MM.1S (cell line): ENCODE results near the gene SPATA31A6.
"Not testable (repeated sequence)": the region's sequence is repeated elsewhere in the genome, so short reads cannot be mapped to it uniquely, and the experiment has no call there.

Experiments used
- DNase-seq: peaks from one replicate; pipeline ENCODE4 v3.0.0-alpha.2; 2015
- H2AFZ ChIP-seq: fragments of 300-600 bp; sonication (generic); 2 replicates; pipeline ENCODE4 v1.6.0; 2016; ENCODE audit warnings: antibody characterized with exemption, low read length
- H3F3A ChIP-seq: fragments of 300-600 bp; sonication (generic); 2 replicates; pipeline ENCODE4 v1.6.1; 2016; ENCODE audit warnings: mild to moderate bottlenecking, antibody characterized with exemption, low read length, moderate library complexity, mixed read lengths; ENCODE audit not compliant: insufficient read depth
- H3K27ac ChIP-seq: fragments of 300-600 bp; sonication (generic); 2 replicates; pipeline ENCODE4 v1.5.1; 2016; ENCODE audit warnings: mild to moderate bottlenecking, low read length
- H3K27me3 ChIP-seq: fragments of 300-600 bp; sonication (generic); replicated peaks from 2 replicates; pipeline ENCODE4 v1.6.0; 2016; ENCODE audit warnings: low read length; ENCODE audit not compliant: insufficient read depth
- H3K36me3 ChIP-seq: fragments of 300-600 bp; sonication (generic); replicated peaks from 2 replicates; pipeline ENCODE4 v1.6.1; 2016; ENCODE audit warnings: mild to moderate bottlenecking, low read length, mixed read lengths; ENCODE audit not compliant: insufficient read depth
- H3K4me1 ChIP-seq: fragments of 300-600 bp; sonication (generic); 2 replicates; pipeline ENCODE4 v1.6.1; 2016; ENCODE audit warnings: low read length, mixed read lengths
- H3K4me2 ChIP-seq: fragments of 300-600 bp; sonication (generic); 2 replicates; pipeline ENCODE4 v1.6.0; 2016; ENCODE audit warnings: low read depth, low read length
- H3K4me3 ChIP-seq: fragments of 300-600 bp; sonication (generic); 2 replicates; pipeline ENCODE4 v1.5.1; 2016; ENCODE audit warnings: low read length, mixed read lengths
- H3K79me2 ChIP-seq: fragments of 300-600 bp; sonication (generic); 2 replicates; pipeline ENCODE4 v1.6.1; 2016; ENCODE audit warnings: mixed run types, low read length, mixed read lengths
- H3K9ac ChIP-seq: fragments of 300-600 bp; sonication (generic); 2 replicates; pipeline ENCODE4 v1.6.1; 2016; ENCODE audit warnings: low read length, mixed read lengths
- H3K9me2 ChIP-seq: fragments of 300-600 bp; sonication (generic); replicated peaks from 2 replicates; pipeline ENCODE4 v1.6.1; 2016; ENCODE audit warnings: mild to moderate bottlenecking, low read length, mixed read lengths; ENCODE audit not compliant: insufficient read depth
- H3K9me3 ChIP-seq: fragments of 300-600 bp; sonication (generic); replicated peaks from 2 replicates; pipeline ENCODE4 v1.6.1; 2016; ENCODE audit warnings: mild to moderate bottlenecking, low read length, mixed read lengths; ENCODE audit not compliant: insufficient read depth
- H4K20me1 ChIP-seq: fragments of 300-600 bp; sonication (generic); 2 replicates; pipeline ENCODE4 v1.6.1; 2016; ENCODE audit warnings: mild to moderate bottlenecking, low read length, moderate library complexity, mixed read lengths; ENCODE audit not compliant: insufficient read depth
- TF ChIP-seq, protein P1 (sequence below): fragments of 300-600 bp; sonication (generic); IDR thresholded peaks from 2 replicates; pipeline ENCODE4 v1.5.1; 2016; ENCODE audit warnings: antibody characterized with exemption, low read length, mixed read lengths

Gene SPATA31A6

GRCh38 chr9:42183359-42183758 lies at the start of gene SPATA31A6:
Gene SPATA31A6, plus strand, starts transcription at chr9:42183659. Its CDS starts 29 bp downstream, at chr9:42183688.
- not testable (repeated sequence) for H3K79me2 ChIP-seq, H3K4me1 ChIP-seq, H3K27me3 ChIP-seq, H3K9me3 ChIP-seq, H2AFZ ChIP-seq, H4K20me1 ChIP-seq, H3F3A ChIP-seq, H3K4me2 ChIP-seq, H3K4me3 ChIP-seq, H3K9ac ChIP-seq, H3K27ac ChIP-seq, H3K9me2 ChIP-seq, H3K36me3 ChIP-seq, DNase-seq

- not testable (repeated sequence) for H2AFZ ChIP-seq, H3K4me3 ChIP-seq, H3K36me3 ChIP-seq, H3K9ac ChIP-seq, H3K79me2 ChIP-seq, H3F3A ChIP-seq, H3K4me2 ChIP-seq, H3K9me2 ChIP-seq, H3K27ac ChIP-seq, H3K27me3 ChIP-seq, H4K20me1 ChIP-seq, H3K4me1 ChIP-seq, DNase-seq, H3K9me3 ChIP-seq
- TF ChIP-seq, protein P1, sequence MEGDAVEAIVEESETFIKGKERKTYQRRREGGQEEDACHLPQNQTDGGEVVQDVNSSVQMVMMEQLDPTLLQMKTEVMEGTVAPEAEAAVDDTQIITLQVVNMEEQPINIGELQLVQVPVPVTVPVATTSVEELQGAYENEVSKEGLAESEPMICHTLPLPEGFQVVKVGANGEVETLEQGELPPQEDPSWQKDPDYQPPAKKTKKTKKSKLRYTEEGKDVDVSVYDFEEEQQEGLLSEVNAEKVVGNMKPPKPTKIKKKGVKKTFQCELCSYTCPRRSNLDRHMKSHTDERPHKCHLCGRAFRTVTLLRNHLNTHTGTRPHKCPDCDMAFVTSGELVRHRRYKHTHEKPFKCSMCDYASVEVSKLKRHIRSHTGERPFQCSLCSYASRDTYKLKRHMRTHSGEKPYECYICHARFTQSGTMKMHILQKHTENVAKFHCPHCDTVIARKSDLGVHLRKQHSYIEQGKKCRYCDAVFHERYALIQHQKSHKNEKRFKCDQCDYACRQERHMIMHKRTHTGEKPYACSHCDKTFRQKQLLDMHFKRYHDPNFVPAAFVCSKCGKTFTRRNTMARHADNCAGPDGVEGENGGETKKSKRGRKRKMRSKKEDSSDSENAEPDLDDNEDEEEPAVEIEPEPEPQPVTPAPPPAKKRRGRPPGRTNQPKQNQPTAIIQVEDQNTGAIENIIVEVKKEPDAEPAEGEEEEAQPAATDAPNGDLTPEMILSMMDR = peak; percentile 25
Observed at GRCh38 chr9:42160299-42160698, 23.2 kb upstream of the SPATA31A6 start.

DNA sequence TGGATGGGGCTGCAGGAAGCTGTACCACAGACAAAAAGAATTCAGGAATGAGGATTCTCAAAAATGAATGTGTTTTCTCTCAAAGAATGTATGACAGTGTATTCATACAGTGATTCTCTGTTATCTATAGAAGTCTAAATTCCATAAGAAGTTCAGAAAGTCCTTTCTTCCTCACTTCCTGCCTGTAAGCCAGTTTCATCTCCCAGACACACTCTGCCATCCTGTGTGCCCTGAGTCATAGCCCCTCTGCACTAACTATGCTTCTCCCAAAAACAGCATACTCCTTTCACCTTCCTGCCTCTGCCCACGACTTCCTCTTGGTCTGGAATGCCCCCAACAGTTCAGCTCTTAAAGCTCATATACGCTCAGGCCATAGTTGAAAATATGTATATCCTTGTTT lies 36.4 kb downstream of the SPATA31A6 start:
- not testable (repeated sequence) for H3K4me2 ChIP-seq, H3K9ac ChIP-seq, H3K4me3 ChIP-seq, H3K27me3 ChIP-seq, H3K27ac ChIP-seq, H3K4me1 ChIP-seq, H2AFZ ChIP-seq, H3K79me2 ChIP-seq, DNase-seq, H3K9me2 ChIP-seq, H4K20me1 ChIP-seq, H3K36me3 ChIP-seq, H3K9me3 ChIP-seq, H3F3A ChIP-seq

DNA sequence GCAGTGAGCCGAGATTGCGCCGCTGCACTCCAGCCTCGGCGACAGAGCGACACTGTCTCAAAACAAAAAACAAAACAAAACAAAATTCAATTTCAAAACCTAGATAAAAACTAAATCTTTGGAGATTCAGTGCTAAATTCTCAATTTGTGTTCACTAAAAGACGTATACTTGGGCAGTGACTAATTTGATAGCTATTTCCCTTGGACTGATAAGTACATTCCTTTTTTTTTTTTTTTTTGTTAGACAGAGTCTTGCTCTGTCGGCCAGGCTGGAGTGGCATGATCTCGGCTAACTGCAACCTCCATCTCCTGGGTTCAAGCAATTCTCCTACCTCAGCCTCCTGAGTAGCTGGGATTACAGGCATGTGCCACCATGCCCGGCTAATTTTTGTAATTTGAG lies 39.8 kb downstream of the SPATA31A6 start:
- H3K4me3 ChIP-seq, H3K4me1 ChIP-seq, H2AFZ ChIP-seq, H3K27me3 ChIP-seq, H3K9ac ChIP-seq, H4K20me1 ChIP-seq, H3K36me3 ChIP-seq, H3K79me2 ChIP-seq, H3K4me2 ChIP-seq, H3F3A ChIP-seq, H3K9me3 ChIP-seq, DNase-seq, H3K9me2 ChIP-seq, H3K27ac ChIP-seq: not testable (repeated sequence)

DNA sequence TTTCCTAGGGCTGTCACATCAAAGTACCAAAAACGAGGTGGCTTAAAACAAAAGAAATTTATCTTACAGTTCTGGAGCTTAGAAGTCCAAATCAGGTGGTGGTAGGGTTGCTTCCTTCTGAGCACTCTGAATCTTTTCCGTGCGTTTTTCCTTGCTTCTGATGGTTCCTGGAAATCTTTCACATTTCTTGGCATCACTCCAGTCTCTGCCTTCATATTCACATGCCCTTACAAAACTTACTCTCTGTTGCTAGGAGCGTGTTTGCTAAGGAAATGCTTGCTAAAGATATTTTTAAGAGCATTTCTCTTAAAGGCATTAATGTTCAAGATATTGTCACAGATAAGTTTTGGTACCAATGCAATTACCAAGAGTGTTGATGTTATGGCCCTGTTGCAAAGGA lies 49.6 kb downstream of the SPATA31A6 start:
- not testable (repeated sequence) for H3K4me3 ChIP-seq, H3K9me3 ChIP-seq, H4K20me1 ChIP-seq, H2AFZ ChIP-seq, H3F3A ChIP-seq, H3K36me3 ChIP-seq, H3K4me2 ChIP-seq, H3K9ac ChIP-seq, H3K9me2 ChIP-seq, DNase-seq, H3K27ac ChIP-seq, H3K79me2 ChIP-seq, H3K27me3 ChIP-seq, H3K4me1 ChIP-seq

GRCh38 chr9:42234610-42235009 lies 51.2 kb downstream of the SPATA31A6 start:
- H3K9me3 ChIP-seq, H3F3A ChIP-seq, H3K79me2 ChIP-seq, H3K36me3 ChIP-seq, H3K27ac ChIP-seq, H2AFZ ChIP-seq, H3K4me2 ChIP-seq, H3K4me1 ChIP-seq, DNase-seq, H3K4me3 ChIP-seq, H3K27me3 ChIP-seq, H3K9me2 ChIP-seq, H4K20me1 ChIP-seq, H3K9ac ChIP-seq: not testable (repeated sequence)

- H3K9ac ChIP-seq, DNase-seq, H4K20me1 ChIP-seq, H3K79me2 ChIP-seq, H3K4me3 ChIP-seq, H3F3A ChIP-seq, H3K27ac ChIP-seq, H3K9me2 ChIP-seq, H2AFZ ChIP-seq, H3K36me3 ChIP-seq, H3K27me3 ChIP-seq, H3K9me3 ChIP-seq, H3K4me2 ChIP-seq, H3K4me1 ChIP-seq: not testable (repeated sequence)
Observed at GRCh38 chr9:42235352-42235991, 52.0 kb downstream of the SPATA31A6 start.
